Peyer's patch (tissue), 4 donors: ENCODE measurements around the gene ANKEF1. TPM values are rescaled to one million over a fixed set of nuclear protein-coding genes. Genes with fewer than 3 reads are reported as not detected.

ENCODE experiments used
- DNase-seq, 3 donors: peaks; one replicate each; pipeline ENCODE4 v3.0.0-alpha.2; 2017 to 2019
- H3K27ac ChIP-seq, 4 donors: fragments of 200-600 bp; sonication (generic); one replicate each; pipeline ENCODE4 v1.5.1; 2016 to 2019
- H3K27me3 ChIP-seq, 2 donors: fragments of 200-600 bp; sonication (generic); one replicate each; pipeline ENCODE4 v1.5.1; 2019
- H3K36me3 ChIP-seq, 3 donors: fragments of 200-600 bp; sonication (generic); one replicate each; pipeline ENCODE4 v1.5.1; 2016 to 2019
- H3K4me1 ChIP-seq, 4 donors: fragments of 200-600 bp; sonication (generic); one replicate each; pipeline ENCODE4 v1.5.1; 2016 to 2019
- H3K4me3 ChIP-seq, 4 donors: fragments of 200-600 bp; sonication (generic); 1 replicate in 3 of 4; 2 replicates in 1 of 4; pipeline ENCODE4 v1.5.1; 2016 to 2019; ENCODE audit warnings: mild to moderate bottlenecking in 1 of 4
- H3K9me3 ChIP-seq, 4 donors: fragments of 200-600 bp; sonication (generic); one replicate each; pipeline ENCODE4 v1.5.1; 2016 to 2019; ENCODE audit warnings: mild to moderate bottlenecking in 1 of 4
- CTCF ChIP-seq, 6 experiments: fragments of 450-650 bp in 4 of 6; fragments of 200-600 bp in 2 of 6; sonication (generic) in 1 of 6; IDR thresholded peaks; one replicate each; pipeline ENCODE4 v1.5.1; 2017 to 2019; ENCODE audit warnings: antibody characterized with exemption in 6 of 6, mild to moderate bottlenecking in 3 of 6, moderate library complexity in 1 of 6
- POLR2A ChIP-seq, 2 donors: fragments of 450-650 bp; IDR thresholded peaks; one replicate each; pipeline ENCODE4 v1.5.1; 2017; ENCODE audit warnings: antibody characterized with exemption in 2 of 2, mild to moderate bottlenecking in 2 of 2, moderate library complexity in 2 of 2
- total RNA-seq, 4 donors: library from RNA; depleted of rRNA; stranded (reverse); fragments of >200 nt; gene quantifications; one replicate each; pipeline ENCODE4 v1.1.0, GENCODE V29; 2016

The ANKEF1 gene
- total RNA-seq, 4 donors from 2014 or later: 3.3 to 10.2 (median 4.4) TPM

GRCh38 chr20:10040070-10040975 is 5.5 kb downstream of the ANKEF1 start:
- no peak overlapping the region for H3K27ac ChIP-seq
- H3K27me3 ChIP-seq: no peaks in the 10 kb centered on the region
- no peak for DNase-seq
- H3K4me1 ChIP-seq: no peaks in the 10 kb centered on the region
- no peak for TF ChIP-seq POLR2A (IDR thresholded peaks at IDR 0.05)
- TF ChIP-seq CTCF (IDR thresholded peaks at IDR 0.05): no peak
- H3K9me3 ChIP-seq: no peaks in the 10 kb centered on the region
- H3K36me3 ChIP-seq: no peaks in the 10 kb centered on the region
- H3K4me3 ChIP-seq: no peak overlapping the region

GRCh38 chr20:10042086-10042485 is 7.3 kb downstream of the ANKEF1 start:
- Histone ChIP-seq H3K27ac (no peak overlapping the region), H3K36me3 (no peaks in the 10 kb centered on the region), H3K4me3 (no peak overlapping the region), H3K27me3 (no peaks in the 10 kb centered on the region), H3K9me3 (no peaks in the 10 kb centered on the region), H3K4me1 (no peaks in the 10 kb centered on the region)
- DNase-seq: no peak
- TF ChIP-seq POLR2A (IDR thresholded peaks at IDR 0.05) (no peak), CTCF (IDR thresholded peaks at IDR 0.05) (no peak)

- Histone ChIP-seq H3K27ac (no peak overlapping the region), H3K9me3 (no peaks in the 10 kb centered on the region), H3K4me3 (no peak overlapping the region), H3K4me1 (no peaks in the 10 kb centered on the region), H3K27me3 (no peaks in the 10 kb centered on the region), H3K36me3 (peaks cover 0 to 2% (median 0%) of the 10 kb centered on the region in 3 donors)
- TF ChIP-seq POLR2A (IDR thresholded peaks at IDR 0.05): no peak
- DNase-seq: no peak
Measured at GRCh38 chr20:10047427-10047826, 12.6 kb downstream of the ANKEF1 start.

- DNase-seq: no peak
- H3K4me3 ChIP-seq: no peak overlapping the region
- no peak overlapping the region for H3K27ac ChIP-seq
- peaks cover 0 to 20% (median 0%) of the 10 kb centered on the region in 3 donors for H3K36me3 ChIP-seq
- no peaks in the 10 kb centered on the region for H3K4me1 ChIP-seq
- no peaks in the 10 kb centered on the region for H3K9me3 ChIP-seq
- H3K27me3 ChIP-seq: no peaks in the 10 kb centered on the region
- TF ChIP-seq POLR2A (IDR thresholded peaks at IDR 0.05) (no peak), CTCF (IDR thresholded peaks at IDR 0.05) (no peak)
Measured at GRCh38 chr20:10051185-10051584, 16.4 kb downstream of the ANKEF1 start.

- peaks cover 0 to 18% (median 0%) of the 10 kb centered on the region in 3 donors for H3K36me3 ChIP-seq
- no peak overlapping the region for H3K4me3 ChIP-seq
- TF ChIP-seq CTCF (IDR thresholded peaks at IDR 0.05): no peak
- no peak for TF ChIP-seq POLR2A (IDR thresholded peaks at IDR 0.05)
- no peak for DNase-seq
- H3K27ac ChIP-seq: no peak overlapping the region
- H3K4me1 ChIP-seq: no peaks in the 10 kb centered on the region
- H3K27me3 ChIP-seq: no peaks in the 10 kb centered on the region
- no peaks in the 10 kb centered on the region for H3K9me3 ChIP-seq
Measured at GRCh38 chr20:10059006-10059405, 24.2 kb downstream of the ANKEF1 start.

- no peak overlapping the region for H3K27ac ChIP-seq
- TF ChIP-seq POLR2A (IDR thresholded peaks at IDR 0.05) (no peak), CTCF (IDR thresholded peaks at IDR 0.05) (no peak)
- no peaks in the 10 kb centered on the region for H3K9me3 ChIP-seq
- H3K4me3 ChIP-seq: no peak overlapping the region
- no peaks in the 10 kb centered on the region for H3K4me1 ChIP-seq
- peak in 2 of 3 donors; percentile 45 to 46 for DNase-seq
- H3K27me3 ChIP-seq: no peaks in the 10 kb centered on the region
- peaks cover 0 to 8% (median 0%) of the 10 kb centered on the region in 3 donors for H3K36me3 ChIP-seq
Measured at GRCh38 chr20:10060226-10060625, 25.4 kb downstream of the ANKEF1 start.
